H1 (cell line): ENCODE measurements around the gene KLF7. TPM values are rescaled to one million over a fixed set of nuclear protein-coding genes. Genes with fewer than 3 reads are reported as not detected.

Source experiments
- BACH1 ChIP-seq: IDR thresholded peaks from 2 replicates; pipeline ENCODE4 v1.6.1; 2012; ENCODE audit warnings: low read length, improper control_type of control experiment
- EGR1 ChIP-seq: IDR thresholded peaks from 2 replicates; pipeline ENCODE4 v1.6.1; 2011; ENCODE audit warnings: low read depth, low read length, borderline replicate concordance
- EZH2 ChIP-seq: fragments of 200-600 bp; sonication (generic); IDR thresholded peaks from 2 replicates; pipeline ENCODE4 v1.7.1; 2012; ENCODE audit warnings: low read depth, mild to moderate bottlenecking, moderate library complexity, low read length, inconsistent platforms; ENCODE audit not compliant: severe bottlenecking
- YY1 ChIP-seq: IDR thresholded peaks from 2 replicates; pipeline ENCODE4 v1.6.1; 2011; ENCODE audit warnings: low read depth, mild to moderate bottlenecking, low read length
- polyA plus RNA-seq, 7 experiments: library from polyadenylated mRNA; depleted of rRNA in 3 of 7; stranded (reverse) in 5 of 7; unstranded in 2 of 7; fragments of >200 nt in 5 of 7; fragments of 200-250 nt in 2 of 7; gene quantifications; 1 replicate in 5 of 7; 2 replicates in 1 of 7; 4 replicates in 1 of 7; pipeline versions ENCODE4 v1.2.1 to v1.2.3, GENCODE V29; 2011 to 2013; ENCODE audit warnings: missing spikeins in 2 of 7, mixed read lengths in 2 of 7
- total RNA-seq: library from RNA; stranded (reverse); fragmentation: NEBNext Ultra II Directional; extraction: Animal tissue kit (Norgen Biotek cat#: 25700); gene quantifications from 2 replicates; pipeline ENCODE4 v1.2.1, GENCODE V29; 2021

Gene KLF7
- total and polyA plus RNA-seq, 2 of the 8 experiments (the other 6 are each of a cell fraction or from before 2014, with no cell fraction given) = 9.6 to 23.3 TPM

DNA sequence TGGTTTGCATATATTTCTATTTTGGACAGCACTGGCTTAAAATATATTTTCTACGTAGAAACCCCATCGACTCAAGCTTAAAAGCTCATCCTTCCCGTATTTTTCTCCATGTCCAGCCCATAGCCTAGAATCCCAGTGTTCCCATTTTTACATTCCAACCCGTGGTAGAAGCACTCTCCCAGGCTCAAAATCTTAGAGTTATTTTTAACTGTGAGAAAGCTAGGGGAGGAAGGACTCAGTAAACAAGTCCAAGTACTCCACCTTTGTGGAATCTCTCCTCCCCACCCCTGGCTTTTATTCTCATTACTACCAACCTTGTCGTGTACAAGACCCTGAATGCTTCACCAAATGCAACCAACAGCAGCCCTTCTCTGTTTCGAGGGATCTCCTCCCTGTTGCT, 69.8 kb downstream of the KLF7 start (continued):
- TF ChIP-seq EZH2 (no peak), BACH1 (no peak), EGR1 (no peak), YY1 (no peak)
